Hypothalamus (tissue), 51 donors: ENCODE results near the gene ASPSCR1.
"Not testable (repeated sequence)": the region's sequence is repeated elsewhere in the genome, so short reads cannot be mapped to it uniquely, and the experiment has no call there.

Source experiments
- DNase-seq, 51 donors: peaks; one replicate each; lab custom pipeline; 2025; lab: John Stamatoyannopoulos, UW

Gene ASPSCR1

DNA sequence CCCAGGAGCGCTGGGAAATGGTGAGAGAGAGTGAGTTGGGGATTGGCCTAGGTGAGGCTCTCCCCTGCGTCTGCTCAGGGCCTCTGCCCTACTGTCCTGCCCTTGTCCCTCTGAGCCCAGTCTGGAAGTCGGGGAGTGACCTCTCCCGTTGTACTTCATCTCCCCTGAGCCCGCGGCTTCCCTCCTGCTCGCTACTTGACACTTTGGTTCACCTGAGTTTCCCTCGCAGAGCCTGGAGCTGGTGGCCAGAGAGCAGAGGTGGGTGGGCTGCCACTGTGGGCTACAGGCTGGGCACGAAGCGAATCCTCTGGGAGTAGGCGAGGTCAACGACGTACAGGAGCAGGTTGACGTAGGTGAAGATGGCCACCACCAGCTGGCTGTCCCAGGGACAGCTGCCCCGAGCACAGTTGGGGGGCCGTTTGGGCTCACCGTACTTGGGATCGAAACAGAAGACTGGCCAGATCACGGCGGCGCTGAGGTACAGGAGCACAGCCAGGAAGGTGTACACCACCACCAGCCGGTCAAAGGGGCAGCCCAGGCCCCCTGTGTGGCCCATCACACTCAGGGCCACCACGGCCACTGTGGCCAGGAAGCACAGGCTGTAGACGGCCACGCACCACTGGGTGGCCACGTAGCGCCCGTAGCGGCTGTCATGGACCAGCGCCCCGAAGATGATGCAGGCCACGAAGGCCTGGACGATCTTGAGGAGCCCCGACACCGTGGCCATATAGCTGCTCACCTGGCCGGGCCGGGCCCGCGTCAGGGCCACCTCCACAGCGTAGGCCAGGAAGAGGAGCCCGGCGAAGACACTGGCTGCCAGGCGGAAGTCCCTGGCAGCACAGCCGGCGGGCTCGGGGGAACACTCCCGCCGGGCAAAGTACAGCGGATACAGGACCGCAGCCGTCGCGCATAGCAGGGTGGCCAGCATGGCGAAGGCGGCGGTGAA, 36.6 kb upstream of the ASPSCR1 start:
- DNase-seq = no peak

DNA sequence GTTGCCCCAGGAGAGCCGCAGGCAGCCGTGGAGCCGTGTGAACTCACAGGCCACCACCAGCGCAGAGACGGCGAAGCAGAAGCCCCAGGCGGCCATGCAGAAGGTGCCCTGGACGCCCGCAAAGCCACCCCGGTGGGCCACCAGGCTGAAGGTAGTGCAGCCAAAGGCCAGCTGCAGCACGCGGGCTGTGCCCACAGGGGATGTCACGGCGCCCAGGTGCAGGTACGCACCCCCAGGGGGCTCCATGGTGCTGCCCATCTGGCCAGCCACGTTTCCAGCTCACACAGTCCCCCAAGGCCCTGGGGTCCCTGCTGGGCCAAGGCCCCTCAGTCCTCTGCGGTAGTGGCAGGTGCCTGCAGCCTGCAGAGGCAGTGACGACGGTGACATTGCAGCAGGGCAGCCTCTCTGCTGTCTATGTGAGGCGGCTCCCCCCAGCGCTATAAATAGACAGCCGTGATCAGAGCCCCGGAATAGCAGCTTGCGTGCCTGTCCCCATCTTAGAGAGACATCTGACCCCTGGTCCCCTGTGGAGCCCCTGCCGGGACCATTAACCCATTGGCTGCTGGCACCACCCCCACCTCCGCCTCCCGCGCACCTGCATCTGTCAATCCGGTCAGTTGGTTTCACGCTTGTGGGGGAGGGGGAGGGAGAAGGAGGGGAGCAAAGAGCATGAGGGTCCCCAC, 35.8 kb upstream of the ASPSCR1 start:
- DNase-seq = peak in 5 of 51 donors; percentile 15 to 34 (median 22)

DNA sequence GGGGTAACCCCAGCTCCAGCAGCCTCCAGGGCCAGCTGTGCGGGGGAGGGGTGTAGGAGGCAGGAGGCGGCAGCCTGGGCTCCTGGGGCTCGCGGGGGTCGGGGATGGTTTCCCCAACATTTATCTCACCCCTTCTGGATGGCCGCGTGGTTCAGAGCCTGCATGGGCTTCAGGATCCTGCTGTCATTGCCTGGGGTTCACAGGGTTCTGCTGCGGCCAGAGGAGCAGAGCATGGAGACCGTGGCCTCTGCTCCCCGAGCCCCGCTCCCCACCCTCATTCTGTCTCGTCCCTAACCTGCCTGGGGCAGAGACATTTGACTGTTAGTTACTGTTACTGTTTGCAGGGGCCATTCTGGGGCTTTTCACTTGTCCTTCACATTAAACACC, 35.3 kb upstream of the ASPSCR1 start:
- no peak for DNase-seq

DNA sequence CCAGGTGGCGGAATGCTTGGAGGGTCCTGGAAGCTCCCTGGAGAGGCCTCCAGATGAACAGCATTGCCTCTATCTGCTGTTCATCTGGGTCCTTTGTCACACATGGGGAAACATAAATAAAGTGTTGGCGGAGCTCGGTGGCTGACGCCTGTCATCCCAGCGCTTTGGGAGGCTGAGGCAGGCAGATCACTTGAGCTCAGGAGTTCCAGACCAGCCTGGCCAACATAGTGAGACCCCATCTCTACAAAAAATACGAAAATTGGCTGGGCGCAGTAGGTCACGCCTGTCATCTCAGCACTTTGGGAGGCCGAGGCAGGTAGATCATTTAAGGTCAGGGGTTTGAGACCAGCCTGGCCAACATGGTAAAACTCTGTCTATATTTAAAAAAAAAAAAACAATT, 32.6 kb upstream of the ASPSCR1 start:
- no peak for DNase-seq

DNA sequence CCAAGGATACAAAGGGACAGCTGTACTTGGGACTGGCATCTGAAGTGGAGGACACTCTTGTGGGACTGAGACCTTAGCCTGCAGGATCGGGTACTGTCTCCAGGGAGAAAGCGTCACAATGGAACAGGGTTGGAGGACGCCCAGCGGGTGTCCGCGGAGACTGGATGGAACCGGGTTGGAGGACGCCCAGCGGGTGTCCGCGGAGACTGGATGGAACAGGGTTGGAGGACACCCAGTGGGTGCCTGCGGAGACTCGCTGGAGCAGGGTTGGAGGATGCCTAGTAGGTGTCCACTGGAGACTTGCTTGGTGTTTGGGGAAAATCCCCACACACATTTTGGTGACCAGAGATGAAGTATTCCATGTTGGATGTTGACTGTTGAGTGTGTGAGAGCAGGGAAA, 30.2 kb upstream of the ASPSCR1 start, which contains the start of gene MYADML2:
TSS of gene MYADML2 (minus strand) at position 45 of the 400 bp plus-strand sequence. CDS start 5,492 bp downstream, outside the sequence.
- DNase-seq = peak in 1 of 51 donors; percentile 31

DNA sequence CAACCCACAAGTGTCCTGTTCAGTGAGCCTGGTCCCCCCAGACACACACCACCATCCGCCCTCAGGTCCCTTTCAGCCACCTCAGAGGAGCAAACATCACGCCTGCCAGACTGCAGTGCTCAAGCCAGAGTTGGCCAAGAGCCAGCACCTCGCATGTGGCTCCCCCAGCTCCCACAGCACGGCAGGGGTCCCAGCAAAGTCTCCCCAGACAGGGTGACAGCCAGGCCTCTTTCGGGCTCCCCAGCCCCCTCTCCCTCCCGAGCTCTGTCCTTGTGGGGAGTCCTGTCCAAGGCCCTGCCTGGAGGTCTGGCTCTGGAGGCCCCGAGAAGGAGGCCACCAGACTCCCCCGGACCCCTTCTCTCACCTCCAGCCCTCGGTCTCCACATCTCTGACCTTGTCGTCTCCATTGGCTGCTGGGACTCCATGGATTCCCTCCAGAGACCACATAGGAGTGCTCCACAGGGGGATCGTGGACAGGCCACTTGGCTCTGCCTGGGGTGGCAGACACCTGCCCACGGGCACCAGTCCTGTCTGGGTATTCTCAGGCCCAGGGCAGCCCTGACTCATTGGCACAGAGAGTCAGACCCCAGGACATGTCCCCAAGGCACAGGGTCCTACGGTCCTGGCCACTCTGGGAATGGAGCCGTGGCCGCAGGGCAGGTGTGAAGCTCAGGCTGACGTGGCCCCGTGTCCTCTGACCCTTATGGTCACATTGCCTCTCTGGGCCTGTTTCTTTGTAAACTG, 28.6 kb upstream of the ASPSCR1 start:
- no peak for DNase-seq

DNA sequence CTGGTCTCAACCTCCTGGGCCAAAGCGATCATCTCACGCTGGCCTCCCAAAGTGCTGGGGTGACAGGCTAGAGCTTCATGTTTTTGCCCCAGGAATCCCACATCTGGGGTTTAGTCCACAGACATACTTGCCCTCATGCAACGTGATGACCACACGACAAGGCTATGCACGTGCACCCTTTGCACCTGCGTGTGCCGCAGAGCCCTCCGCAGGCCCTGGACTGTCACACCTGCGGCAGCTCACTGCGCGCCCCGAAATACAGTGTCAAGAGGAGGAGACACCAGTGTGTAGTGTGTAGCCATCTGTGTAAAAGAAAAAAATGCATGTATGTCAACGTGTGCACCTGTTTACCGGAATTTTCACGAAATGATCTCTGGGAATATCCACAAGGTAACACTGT, 26.9 kb upstream of the ASPSCR1 start:
- no peak for DNase-seq

DNA sequence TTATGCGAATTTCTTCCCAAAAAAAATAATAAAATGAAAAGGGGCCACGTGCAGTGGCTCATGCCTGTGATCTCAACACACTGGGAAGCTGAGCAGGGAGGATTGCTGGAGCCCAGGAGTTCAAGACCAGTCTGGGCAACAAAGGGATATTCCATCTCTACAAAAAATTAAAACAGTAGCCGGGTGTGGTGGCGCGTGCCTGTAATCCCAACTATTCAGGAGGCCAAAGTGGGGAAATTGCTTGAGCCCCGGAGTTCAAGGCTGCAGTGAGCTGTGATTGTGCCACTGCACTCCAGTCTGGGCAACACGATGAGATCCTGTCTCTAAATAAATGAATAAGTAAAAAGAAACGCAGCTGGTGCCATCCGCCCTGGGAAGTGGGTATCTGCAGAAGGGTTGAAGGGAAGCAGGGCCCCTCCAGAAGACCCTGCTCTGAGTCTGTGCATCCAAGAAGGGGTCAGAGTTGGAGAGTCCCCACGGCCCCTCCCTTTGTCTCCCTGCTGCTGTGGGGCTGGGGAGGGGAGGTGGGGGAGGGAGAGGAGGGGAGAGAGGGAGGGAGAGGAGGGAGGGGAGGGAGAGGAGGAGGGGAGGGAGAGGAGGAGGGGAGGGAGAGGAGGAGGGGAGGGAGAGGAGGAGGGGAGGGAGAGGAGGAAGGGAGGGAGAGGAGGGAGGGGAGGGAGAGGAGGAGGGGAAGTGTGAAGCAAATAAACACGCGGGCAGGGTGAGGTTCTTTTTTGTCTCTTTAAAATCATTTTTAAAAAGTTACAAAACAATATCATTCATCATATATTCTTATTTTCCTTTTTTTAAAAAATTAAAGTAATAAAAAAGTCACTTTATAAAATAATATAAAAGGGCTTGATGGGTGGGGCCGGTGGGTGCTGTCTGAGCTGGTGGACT, 25.4 kb upstream of the ASPSCR1 start:
- no peak for DNase-seq

DNA sequence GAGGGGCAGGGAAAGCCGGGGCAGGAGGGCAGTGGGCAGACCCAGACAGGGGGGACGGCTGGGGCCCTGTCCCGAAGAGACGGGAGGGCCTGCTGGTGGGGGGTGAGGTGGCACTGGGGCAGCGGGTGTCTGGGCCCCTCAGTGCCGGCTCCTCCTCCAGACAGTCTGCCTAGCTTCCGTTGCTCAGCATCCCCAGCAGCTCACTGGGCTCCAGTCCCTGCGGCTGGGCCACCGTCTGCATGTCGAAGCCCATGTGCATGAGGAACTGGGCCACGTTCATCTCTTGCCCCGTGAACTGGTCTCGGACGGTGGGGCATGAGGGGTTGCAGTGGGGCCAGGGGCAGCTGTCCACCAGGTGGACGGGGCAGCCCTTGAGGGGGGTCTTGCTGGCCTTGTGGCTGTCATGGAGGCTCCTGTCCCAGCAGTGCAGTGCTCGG, 24.6 kb upstream of the ASPSCR1 start:
- no peak for DNase-seq

DNA sequence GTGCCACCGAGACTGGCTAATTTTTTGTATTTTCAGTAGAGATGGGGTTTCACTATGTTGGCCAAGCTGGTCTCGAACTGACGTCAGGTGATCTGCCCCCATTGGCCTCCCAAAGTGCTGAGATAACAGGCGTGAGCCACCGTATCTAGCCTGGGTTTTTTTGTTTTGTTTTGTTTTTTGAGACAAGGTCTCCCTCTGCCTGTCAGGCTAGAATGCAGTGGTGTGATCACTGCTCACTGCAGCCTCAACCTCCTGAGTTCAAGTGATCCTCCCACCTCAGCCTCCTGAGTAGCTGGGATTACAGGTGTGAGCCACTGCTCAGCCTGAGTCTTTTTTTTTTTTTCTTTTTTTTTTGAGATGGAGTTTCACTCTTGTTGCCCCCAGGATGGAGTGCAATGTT, 24.0 kb upstream of the ASPSCR1 start:
- not testable (repeated sequence) for DNase-seq

DNA sequence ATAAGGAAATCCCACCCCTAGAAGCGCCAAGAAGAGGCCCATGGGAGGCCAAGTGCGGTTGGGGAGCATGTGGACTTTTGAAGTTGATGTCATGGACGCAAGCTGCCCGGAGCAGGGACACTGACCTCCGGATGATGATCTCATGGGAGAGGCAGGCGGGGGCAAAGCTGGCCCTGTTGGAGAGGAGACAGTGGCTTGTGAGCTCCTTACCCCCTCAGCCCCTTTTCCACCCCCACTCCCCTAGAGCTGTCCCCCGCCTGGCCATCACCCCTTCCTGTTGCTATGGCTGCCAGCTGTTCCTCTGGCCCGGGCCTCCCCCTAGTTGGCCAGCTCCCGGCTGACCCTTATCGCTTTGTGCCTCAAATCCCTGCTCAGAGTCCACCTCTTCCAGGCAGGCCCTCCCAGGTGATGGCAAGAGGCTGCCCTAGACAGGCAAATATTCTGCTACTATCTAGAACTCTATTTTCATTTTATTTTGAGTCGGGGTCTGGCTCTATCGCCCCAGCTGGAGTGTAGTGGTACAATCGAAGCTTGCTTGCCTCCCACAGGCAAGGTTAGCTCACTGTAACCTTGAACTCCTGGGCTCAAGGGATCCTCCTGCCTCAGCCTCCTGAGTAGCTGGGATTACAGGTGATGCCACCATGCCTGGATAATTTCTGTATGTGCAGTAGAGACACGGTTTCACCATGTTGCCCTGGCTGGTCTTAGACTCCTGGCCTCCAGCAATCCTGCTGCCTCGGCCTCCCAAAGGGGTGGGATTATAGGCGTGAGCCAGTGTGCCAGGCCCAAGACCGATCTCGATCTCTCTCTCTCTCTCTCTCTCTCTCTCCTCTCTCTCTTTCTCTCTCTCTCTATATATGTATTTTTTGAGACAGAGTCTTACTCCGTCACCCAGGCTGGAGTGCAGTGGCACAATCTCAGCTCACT, 23.0 kb upstream of the ASPSCR1 start:
- DNase-seq = no peak

DNA sequence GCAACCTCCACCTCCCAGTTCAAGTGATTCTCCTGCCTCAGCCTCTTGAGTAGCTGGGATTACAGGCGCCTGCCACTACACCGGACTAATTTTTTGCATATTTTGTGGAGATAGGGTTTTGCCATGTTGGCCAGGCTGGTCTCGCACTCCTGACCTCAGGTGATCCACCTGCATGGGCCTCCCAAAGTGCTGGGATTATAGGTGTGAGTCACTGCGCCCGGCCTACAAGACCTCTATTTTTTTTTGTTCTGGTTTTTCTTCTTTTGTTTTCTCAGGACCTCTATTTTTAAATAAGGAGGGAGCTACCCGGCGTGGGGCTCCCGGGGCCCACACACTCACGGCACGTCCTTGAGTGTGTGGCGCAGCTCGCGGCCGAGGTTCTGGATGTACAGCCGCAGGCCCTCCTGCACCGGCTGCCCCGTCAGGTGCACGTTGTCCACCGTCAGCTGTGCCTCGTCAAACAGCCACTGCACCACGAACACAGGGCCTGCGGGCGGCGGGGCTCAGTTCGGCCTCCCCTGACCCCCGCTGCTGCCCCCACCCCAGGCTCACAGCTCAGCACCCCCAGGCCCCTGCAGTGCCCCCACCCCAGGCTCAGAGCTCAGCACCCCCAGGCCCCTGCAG, 22.3 kb upstream of the ASPSCR1 start:
- no peak for DNase-seq

DNA sequence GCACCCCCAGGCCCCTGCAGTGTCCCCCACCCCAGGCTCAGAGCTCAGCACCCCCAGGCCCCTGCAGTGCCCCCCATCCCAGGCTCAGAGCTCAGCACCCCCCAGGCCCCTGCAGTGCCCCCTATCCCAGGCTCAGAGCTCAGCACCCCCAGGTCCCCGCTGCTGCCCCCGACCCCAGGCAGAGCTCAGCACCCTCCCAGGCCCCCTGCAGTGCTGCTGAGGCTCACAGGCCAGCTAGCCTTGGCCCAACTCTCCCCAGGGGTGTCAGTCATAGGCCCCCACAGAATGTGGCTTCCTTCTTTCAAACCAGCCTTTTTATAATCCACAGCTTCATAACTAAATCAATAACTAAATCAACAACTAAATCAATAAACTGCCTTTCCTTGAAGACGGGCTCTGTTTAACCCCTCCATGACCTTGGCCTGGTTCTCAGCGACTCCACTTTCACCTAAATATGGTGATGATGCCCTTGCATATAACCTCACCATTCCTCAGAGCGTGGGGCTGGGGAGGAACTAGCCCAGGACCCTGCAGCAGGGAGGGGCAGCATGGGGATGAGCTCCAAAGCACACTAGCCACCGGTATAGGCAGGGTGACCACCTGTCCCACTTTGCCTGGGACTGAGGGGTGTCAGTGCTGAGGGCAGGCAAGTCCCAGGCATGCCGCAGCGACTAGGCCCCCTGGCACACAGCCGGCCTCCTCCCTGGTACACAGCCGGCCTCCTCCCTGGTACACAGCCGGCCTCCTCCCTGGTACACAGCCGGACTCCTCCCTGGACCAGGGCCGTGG, 21.5 kb upstream of the ASPSCR1 start:
- no peak for DNase-seq

DNA sequence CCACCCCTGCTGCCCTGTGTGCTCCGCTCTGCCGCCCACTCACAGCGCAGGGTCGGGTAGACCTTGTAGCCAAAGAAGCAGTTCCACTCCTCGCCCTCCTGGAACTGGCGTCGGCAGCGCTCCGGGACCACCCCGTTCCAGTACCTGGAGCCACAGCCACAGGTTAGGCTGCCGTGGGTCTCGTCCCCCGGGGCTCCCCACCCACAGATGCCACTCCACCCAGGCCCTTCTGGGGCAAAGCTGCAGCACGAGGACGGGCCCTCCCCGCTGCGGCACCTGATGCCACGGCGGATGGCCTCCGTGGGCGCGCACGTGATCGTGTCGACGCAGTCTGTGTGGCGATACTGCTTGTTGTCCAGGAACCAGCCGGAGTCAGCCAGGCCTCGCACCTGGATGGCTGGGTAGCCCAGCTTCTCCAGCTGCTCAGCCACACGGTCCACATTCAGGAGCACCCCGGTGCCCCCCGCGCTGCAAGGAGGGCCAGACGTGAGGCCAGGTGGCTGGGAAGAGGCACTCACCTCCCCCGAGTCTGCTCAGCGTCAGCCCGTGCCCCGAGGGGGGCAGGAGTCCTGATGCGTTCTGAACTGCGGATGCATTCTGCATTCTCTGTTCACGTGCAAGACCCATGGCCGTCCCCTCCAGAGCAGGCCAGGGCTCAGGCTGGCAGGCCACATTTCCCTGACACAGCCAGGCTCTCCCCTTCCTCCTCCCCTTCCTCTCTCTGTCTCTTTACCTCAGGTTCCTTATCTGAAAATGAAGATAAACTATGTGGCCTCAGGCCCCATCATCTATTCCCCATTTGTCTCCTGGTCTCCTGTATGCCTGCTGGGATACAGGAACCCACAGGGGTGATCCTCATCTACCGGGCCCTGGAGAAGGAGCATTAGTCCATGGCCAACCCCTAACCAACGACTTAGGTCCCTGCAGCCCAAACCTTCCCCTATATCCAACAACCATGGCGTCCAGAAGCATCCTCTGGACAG, 20.5 kb upstream of the ASPSCR1 start:
- DNase-seq = no peak

DNA sequence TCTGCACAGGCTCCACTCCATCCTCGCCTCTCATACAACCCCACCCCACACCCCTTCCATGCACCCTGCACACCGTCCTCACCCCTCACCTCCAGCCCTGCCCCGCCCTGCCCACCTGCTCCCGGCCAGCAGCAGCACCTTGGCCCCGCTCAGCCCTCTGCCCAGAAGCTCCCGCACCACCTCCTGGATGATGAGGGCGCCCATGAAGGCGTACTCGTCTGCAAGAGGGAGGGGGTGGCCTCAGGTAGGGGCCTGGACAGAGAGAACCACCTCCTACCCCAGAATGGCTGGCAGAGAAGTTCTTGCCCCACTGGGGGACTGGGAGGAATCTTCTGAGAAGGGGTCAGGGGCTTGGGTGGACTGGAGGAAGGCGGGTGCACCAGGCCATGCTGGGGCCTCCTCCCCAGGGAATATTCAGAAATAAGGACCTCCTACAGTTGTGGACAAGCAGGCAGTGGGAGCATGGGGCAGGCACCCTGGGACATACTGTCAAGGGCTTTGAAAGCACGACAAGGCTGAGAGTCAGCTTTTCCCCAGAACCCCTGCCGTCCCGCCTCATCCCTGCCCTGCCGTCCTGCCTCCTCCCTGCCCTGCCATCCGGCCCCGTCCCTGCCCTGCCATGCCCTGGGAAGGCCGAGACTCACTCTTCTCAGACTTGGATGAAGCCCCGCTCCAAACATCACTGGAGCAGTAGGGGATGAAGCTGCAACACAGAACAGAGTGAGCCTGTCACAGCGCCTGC, 19.6 kb upstream of the ASPSCR1 start:
- no peak for DNase-seq
